DMS 273 (cell line): ENCODE results near the gene BATF.

ENCODE experiments used
- DNase-seq: peaks from one replicate; lab custom pipeline; 2025; ENCODE audit not compliant: unreplicated experiment; lab: John Stamatoyannopoulos, UW

Gene BATF

DNA sequence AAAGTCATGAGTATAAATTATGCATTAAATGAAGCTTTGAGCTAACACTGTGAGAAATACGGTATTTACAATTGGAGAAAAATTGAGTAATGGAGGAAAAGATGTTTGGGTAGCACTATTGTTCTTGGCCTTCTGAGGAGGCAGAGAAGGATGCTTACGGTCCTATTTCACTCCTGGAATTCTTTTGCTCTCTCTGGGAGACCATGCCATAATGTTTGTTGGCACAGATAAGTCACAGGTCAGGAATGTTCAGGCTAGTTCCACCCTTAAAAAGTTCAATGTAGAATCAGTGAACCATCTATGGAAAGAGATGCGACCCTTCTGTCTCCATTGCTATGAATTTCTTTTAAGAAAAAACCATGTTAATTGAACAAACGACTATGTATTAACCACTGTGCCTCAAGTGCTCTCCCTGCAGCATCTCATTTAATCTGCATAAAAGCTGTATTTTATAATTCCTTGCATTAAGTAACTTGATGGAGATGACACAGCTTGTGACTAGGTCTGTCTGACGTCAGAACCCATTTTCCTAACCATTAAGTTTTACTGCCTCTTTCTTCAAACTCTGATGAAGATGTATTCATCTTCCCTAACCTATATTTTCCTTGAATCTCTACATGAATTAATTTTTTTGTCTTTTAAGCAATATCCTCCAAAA is 9.5 kb downstream of the BATF start:
- no peak for DNase-seq

GRCh38 chr14:75533791-75534555 is 11.7 kb downstream of the BATF start:
- DNase-seq, result no peak

DNA sequence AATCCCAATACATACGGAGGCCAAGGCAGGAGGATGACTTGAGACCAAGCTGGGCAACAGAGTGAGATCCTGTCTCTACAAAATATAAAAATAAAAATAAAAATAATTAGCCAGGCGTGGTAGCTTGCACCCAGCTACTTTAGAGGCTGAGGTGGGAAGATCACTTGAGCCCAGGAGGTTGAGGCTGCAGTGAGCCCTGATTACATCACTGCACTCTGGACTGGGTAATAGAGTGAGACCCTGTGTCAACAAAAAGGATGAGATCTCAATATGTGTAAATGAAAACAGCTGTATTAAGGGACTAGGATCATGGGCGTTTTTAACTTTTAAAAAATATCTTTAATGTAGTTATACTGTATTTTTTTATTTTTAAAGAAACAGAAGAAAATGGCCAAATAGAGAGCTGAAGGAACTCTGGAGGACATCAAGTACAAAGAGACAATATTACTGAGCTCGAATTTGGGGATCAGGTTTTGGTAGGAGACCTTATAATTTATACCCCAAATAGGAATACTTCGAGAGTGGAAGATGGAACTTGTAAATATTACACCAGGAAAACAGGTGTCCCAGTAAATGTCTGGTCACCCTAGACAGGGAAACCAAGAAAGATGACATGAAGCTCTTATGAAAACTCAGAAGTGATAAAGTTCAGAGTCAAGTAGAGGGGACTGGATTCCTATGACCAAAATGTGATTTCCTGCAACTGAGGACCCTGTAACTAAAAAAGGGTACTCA is 13.1 kb downstream of the BATF start:
- no peak for DNase-seq

GRCh38 chr14:75537071-75537470 is 14.8 kb downstream of the BATF start:
- no peak for DNase-seq

GRCh38 chr14:75539162-75539560 is 16.9 kb downstream of the BATF start:
- DNase-seq, result no peak

DNA sequence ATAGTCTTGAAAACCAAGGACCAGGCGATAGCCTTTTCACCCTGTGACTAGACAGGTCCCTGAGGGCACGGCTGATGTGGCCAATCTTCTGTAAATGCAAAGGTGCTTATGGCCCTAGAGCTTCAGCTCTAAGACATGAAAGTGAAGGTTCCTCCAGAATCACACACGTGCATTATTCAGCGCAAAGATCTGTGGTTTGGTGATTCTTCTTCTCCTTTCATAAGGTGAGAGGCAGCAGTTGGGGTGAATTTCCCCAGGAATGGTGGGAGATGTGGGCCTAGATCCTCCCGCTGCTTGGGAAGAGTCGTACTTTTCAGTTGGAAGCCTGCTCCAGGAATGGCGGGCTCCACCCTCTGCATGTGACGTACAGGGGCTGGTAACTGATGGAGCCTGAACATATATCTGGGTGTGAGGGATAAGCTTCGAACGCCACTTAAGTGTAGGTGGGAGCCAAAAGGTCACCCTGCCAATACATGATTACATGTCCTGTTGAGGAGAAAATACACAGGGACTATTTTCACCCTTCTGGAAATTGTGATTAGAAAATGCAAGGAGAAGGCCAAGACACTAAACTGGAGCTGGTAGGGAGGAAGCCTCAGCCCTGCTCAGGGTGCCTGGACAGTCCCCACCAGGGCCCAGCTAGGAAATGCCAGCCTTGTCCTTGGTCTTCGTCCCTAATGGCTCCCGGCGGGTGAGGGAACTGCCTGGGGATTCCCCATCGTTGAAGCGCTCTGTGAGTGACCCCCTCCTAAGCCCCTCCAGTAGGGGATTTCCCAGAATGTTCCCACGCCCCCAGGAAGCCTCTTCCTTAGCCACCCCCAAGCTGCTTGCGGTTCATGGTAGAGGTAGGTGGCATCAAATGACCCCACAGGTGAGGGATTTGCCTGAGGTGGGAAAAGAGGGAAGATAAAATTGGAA is 17.6 kb downstream of the BATF start:
- no peak for DNase-seq

- DNase-seq, result no peak
Observed at GRCh38 chr14:75540479-75540851, 18.2 kb downstream of the BATF start.

- no peak for DNase-seq
Observed at GRCh38 chr14:75542588-75543091, 20.4 kb downstream of the BATF start.

GRCh38 chr14:75543253-75543652 is 21.0 kb downstream of the BATF start:
- DNase-seq, result no peak

DNA sequence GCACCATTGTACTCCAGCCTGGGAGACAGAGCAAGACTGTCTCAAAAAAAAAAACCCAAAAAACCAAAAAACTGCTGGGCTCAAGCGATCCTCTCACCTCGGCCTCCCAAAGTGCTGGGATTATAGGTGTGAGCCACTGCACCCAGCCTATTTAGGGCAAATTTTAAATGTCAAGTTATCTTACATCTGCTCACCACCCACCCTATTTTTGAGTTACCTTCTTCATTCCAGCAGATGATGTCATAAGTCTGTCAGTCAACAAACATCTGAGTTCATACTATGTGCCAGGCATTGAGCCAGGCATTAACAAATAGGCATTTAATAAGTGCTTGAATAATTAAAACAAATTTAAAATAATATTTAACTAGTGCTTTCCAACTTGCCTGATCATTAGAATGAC is 21.5 kb downstream of the BATF start:
- DNase-seq, result no peak

- DNase-seq, result no peak
Observed at GRCh38 chr14:75545907-75546306, 23.6 kb downstream of the BATF start.

GRCh38 chr14:75547552-75548250 is 25.4 kb downstream of the BATF start:
- no peak for DNase-seq

- no peak for DNase-seq
Observed at GRCh38 chr14:75548544-75548943, 26.3 kb downstream of the BATF start.

DNA sequence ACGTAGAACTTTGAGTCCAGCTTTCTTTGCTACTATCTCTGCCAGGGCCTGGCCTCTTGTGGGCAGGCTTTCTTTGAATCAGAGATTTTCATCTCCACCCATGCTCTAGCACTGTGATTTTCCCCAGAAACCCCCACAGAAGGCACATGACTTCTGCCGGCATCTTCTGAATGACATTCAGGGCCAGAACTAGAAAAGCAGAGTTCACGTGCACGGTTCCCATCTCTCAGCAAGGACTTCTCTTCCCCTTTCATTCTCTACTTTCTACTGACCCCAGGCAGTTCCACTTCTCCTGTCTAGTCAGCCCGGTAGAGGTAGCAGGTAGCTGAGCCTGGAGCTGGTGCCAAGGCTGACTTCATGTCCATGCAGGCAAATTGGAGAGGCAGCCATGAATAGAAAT is 26.9 kb downstream of the BATF start:
- DNase-seq, result no peak

- no peak for DNase-seq
Observed at GRCh38 chr14:75551021-75551420, 28.8 kb downstream of the BATF start.

- no peak for DNase-seq
Observed at GRCh38 chr14:75553157-75553556, 30.9 kb downstream of the BATF start.

GRCh38 chr14:75553761-75554364 is 31.6 kb downstream of the BATF start:
- no peak for DNase-seq

DNA sequence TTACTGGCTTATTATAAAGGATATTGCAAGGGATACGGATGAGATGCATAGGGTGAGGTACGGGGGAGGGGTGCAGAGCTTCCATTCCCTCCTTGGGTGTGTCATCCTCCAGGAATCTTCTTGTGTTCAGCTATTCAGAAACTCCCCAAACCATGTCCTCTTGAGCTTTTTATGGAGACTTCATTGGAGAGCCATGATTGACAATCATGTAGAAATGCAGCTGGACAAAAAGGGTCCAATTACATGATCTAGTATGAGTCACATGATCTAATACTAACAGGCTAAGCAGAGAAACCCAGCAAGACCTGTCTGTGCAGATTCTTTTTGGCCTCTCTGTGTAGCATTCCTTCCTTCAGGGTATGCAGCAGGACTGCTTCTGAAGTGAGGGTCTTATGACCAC is 32.2 kb downstream of the BATF start:
- no peak for DNase-seq

- DNase-seq, result no peak
Observed at GRCh38 chr14:75558440-75558839, 36.2 kb downstream of the BATF start.

- no peak for DNase-seq
Observed at GRCh38 chr14:75559045-75559444, 36.8 kb downstream of the BATF start.
